ENCODE measurements around the gene IKZF5. TPM values are rescaled to one million over a fixed set of nuclear protein-coding genes. Genes with fewer than 3 reads are reported as not detected.

Gene IKZF5
- total RNA-seq, 1 experiment from 2014 or later = 17.1 TPM

DNA sequence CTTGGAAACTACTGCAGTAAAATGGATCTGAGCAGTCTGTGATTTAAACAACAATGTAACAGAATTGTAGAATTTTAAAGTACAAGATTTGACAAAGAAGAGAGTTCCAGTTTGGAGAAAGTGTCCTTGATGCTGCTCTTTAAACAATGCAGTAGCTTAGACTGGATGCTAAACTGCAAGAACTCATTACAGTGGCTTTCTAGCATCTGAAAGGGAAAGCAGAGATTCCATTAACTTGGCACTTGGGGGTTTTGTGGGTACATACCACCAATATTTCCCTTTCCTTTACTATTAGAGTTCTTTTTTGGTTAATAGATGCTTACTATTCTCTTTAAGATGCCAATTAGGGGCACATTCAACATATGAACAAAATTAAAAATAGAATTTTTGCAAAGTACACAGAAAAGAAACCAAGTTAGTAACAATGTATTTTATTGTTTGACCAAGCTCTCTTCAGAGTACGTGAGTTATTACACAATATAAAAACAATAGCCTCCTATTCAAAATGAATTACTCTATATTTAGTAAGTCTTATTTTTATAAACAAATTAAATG is 16.5 kb downstream of the IKZF5 start:
- DNase-seq (ENCODE audit: low read depth, low spot score) (no peak), ATAC-seq (no peak)
- no peak for TF ChIP-seq MAX (IDR thresholded peaks at IDR 0.05)
- no peak for TF ChIP-seq EZH2phosphoT487 (IDR thresholded peaks at IDR 0.05; ENCODE audit: borderline replicate concordance)
- TF ChIP-seq, protein P1, sequence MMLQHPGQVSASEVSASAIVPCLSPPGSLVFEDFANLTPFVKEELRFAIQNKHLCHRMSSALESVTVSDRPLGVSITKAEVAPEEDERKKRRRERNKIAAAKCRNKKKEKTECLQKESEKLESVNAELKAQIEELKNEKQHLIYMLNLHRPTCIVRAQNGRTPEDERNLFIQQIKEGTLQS (IDR thresholded peaks at IDR 0.05) = no peak
- no peak for TF ChIP-seq CBX3 (IDR thresholded peaks at IDR 0.05; ENCODE audit: low read depth)
- TF ChIP-seq ZBTB33 (IDR thresholded peaks at IDR 0.05; ENCODE audit: extremely low read depth, insufficient replicate concordance, low read length) = no peak
- TF ChIP-seq POLR2A (IDR thresholded peaks at IDR 0.05; ENCODE audit: borderline replicate concordance, extremely low read depth, insufficient read depth, insufficient read length) = no peak
- no peak for TF ChIP-seq YY1 (IDR thresholded peaks at IDR 0.05; ENCODE audit: extremely low read depth, insufficient replicate concordance, low read depth, low read length)
- TF ChIP-seq SRF (IDR thresholded peaks at IDR 0.05; ENCODE audit: low read depth) = no peak
- TF ChIP-seq, protein P2, sequence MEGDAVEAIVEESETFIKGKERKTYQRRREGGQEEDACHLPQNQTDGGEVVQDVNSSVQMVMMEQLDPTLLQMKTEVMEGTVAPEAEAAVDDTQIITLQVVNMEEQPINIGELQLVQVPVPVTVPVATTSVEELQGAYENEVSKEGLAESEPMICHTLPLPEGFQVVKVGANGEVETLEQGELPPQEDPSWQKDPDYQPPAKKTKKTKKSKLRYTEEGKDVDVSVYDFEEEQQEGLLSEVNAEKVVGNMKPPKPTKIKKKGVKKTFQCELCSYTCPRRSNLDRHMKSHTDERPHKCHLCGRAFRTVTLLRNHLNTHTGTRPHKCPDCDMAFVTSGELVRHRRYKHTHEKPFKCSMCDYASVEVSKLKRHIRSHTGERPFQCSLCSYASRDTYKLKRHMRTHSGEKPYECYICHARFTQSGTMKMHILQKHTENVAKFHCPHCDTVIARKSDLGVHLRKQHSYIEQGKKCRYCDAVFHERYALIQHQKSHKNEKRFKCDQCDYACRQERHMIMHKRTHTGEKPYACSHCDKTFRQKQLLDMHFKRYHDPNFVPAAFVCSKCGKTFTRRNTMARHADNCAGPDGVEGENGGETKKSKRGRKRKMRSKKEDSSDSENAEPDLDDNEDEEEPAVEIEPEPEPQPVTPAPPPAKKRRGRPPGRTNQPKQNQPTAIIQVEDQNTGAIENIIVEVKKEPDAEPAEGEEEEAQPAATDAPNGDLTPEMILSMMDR (IDR thresholded peaks at IDR 0.05 in 2 of 3, conservative IDR thresholded peaks at IDR 0.05 in 1 of 3; ENCODE audit: borderline replicate concordance in 1 of 3, insufficient read depth in 1 of 3, low read depth in 2 of 3, low read length in 2 of 3) = no peak
- no peak for TF ChIP-seq ZNF274 (IDR thresholded peaks at IDR 0.05; ENCODE audit: low read depth, low read length)
- no peak for TF ChIP-seq JUND (IDR thresholded peaks at IDR 0.05)
- TF ChIP-seq ZFX (IDR thresholded peaks at IDR 0.05) = no peak
- TF ChIP-seq ELF1 (IDR thresholded peaks at IDR 0.05; ENCODE audit: borderline replicate concordance, low read depth) = no peak
- no peak for TF ChIP-seq POLR2AphosphoS5 (IDR thresholded peaks at IDR 0.05; ENCODE audit: low read depth, low read length)
- TF ChIP-seq SIN3A (IDR thresholded peaks at IDR 0.05; ENCODE audit: low read depth) = no peak
- POLR2A ChIA-PET = no interaction called here
- no peaks in the 10 kb centered on the region for H4K20me1 ChIP-seq (ENCODE audit: insufficient read depth)
- H3K9ac ChIP-seq (ENCODE audit: low read length) = no peak overlapping the region
- H3K9me3 ChIP-seq (ENCODE audit: control insufficient read depth in 1 of 2, insufficient read depth in 1 of 2, low read depth in 1 of 2, low read length in 2 of 2) = no peaks in the 10 kb centered on the region
- peaks cover 11 to 17% of the 10 kb centered on the region in 2 experiments; a peak in 3 of 4 replicates for H3K36me3 ChIP-seq (ENCODE audit: control insufficient read depth in 1 of 2, insufficient read depth in 2 of 2, low read length in 2 of 2)
- no peak overlapping the region for H3K4me2 ChIP-seq (ENCODE audit: low read length)
- no peaks in the 10 kb centered on the region for H3K4me1 ChIP-seq (ENCODE audit: control insufficient read depth in 1 of 2, insufficient read depth in 2 of 2, low read length in 2 of 2)
- CTCF ChIA-PET = interaction anchor here (3.4 kb wide), 1 partner anchor 12 kb away, joined by 12 read pairs; the partner anchor contains the start of gene PSTK
- no peak overlapping the region for H3K27ac ChIP-seq (ENCODE audit: low read depth, low read length)
- BruUV-seq (replicated peaks) = no TSS peak
- no peaks in the 10 kb centered on the region for H3K27me3 ChIP-seq (ENCODE audit: insufficient read depth, low read length)
- RAD21 ChIA-PET (ENCODE audit: low non-redundant PET in 1 of 2, low total read pairs in 2 of 2, uncharacterized antibody in 2 of 2, unreplicated experiment in 2 of 2) = no interaction called here
- H3K4me3 ChIP-seq (replicated peaks in 1 of 2; ENCODE audit: low read depth in 1 of 2, low read length in 2 of 2) = no peak overlapping the region
- H2AFZ ChIP-seq (ENCODE audit: low read depth, low read length, poor library complexity, severe bottlenecking) = no peak overlapping the region
- peaks cover 2% of the 10 kb centered on the region; the same call in 1 of the 2 replicates for H3K79me2 ChIP-seq (ENCODE audit: insufficient read depth, low read length)
- intact Hi-C loops (cut with micrococcal nuclease) = no loop called here
- H3K9me2 ChIP-seq (ENCODE audit: insufficient read depth) = no peaks in the 10 kb centered on the region

Data from HCT116 (cell line).